T1000 (cell line): ENCODE measurements around the gene MND1.
"Not testable (repeated sequence)": the region's sequence is repeated elsewhere in the genome, so short reads cannot be mapped to it uniquely, and the experiment has no call there.

Experiments
- DNase-seq: peaks from one replicate; lab custom pipeline; 2025; ENCODE audit warnings: mixed read lengths; lab: John Stamatoyannopoulos, UW

The MND1 gene

DNA sequence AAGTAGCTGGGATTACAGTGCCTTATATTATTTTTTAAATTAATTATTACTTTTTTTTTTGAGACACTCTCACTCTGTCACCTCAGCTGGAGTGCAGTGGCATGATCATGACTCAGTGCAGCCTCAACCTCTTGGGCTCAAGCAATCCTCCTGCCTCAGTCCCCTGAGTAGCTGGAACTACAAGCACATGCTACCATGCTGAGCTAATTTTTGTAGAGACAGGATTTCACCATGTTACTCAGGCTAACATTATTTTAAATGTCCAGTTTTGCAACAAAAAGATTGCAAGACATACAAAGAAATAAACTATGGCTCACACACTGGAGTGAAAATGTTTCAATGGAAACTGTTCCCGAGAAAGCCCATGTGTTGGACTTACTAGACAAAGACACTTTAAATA lies 59.2 kb downstream of the MND1 start:
- no peak for DNase-seq

DNA sequence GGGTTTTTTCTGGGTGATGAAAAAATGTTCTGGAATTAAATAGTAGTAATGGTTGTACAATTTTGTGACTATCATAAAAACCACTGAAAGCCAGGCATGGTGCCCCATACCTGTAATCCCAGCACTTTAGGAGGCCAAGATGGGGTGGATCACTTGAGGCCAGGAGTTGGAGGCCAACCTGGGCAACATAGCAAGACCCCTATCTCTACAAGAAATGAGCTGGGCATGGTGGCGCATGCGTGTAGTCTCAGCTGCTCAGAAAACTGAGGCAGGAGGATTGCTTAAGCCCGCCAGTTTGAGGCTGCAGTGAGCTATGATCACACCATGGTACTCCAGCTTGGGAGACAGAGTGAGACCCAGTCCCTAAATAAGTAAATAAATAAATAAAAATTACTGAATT lies 63.4 kb downstream of the MND1 start:
- DNase-seq, result no peak

DNA sequence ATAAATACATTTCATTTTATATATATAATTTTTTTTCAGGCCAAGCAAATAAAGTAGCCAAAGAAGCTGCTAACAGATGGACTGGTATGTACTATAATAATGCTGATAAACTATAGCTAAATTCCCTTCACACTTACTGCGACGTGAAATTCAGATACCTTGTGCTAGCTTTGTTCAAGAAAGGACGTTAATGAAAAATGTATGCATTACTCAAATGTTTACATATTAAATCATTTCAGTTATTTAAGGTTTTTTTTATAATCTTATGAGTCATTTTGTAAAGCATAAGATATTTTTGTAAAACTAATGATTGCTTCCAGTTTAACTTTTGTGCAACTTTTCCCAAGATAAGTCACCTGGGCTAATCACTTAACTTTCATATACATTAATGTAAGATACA lies 64.4 kb downstream of the MND1 start:
- DNase-seq, result no peak

DNA sequence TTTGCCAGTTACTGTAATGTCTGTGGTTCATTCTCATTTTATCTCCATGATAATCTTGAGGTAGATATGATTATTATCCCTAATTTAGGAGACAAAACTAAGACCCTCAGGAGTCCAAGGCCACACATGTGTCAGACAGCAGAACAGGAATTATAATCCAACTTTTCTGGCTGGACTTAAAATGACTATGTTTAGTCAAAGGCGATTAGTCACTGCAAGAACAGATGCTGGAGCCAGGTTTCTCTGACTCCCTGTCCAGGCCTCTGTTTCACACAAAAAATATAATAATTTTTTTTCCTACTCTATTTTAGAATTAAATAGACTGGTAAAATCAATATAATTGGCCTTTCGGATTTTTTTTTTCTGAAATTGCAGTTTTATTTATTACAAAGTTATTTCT lies 64.9 kb downstream of the MND1 start:
- DNase-seq, result no peak

DNA sequence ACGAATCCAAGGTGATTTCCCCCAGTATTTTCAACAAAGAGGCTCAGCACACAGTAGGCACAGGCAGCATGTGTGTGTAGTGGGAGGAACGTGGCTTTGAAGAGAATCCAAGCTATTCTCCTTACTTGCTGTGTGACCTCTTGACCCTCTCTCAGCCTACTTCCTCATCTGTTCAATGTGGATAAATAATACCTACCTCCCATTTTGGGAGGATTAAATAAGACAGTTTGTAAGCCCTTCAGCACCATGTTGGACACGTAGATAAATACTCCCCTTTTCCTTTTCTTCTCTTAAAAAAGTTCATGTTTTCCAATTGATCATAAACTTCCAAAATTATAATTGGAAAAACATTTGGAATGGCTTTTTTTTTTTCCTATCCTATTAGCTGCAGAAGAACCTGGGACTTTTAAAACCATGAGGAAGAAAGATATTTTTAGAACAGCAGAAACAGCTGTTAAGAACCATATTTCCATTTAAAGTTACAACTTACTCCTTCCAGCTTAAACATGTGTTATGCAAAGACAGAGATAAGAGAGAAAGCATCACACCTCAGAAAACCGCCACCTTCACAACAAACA lies 65.5 kb downstream of the MND1 start:
- DNase-seq, result no peak

DNA sequence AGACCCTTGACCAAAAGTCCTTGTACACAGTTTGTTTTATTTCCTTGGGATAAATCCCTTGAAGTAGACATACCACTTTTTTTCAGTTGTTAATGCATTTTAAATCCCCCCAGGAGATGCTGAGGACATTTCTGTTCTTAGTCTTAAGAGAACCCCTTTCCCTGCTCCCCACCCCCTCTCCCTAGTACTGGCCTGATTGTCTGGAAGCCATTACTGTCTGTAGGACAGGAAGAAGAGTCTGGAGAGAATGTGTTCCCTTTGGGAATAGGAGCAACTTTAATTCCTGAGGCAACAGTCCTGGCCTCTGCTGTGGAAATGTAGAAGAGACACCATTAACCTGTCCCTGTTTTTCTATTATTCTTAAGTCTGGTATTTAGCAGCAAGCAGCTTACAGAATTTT lies 69.4 kb downstream of the MND1 start:
- no peak for DNase-seq

DNA sequence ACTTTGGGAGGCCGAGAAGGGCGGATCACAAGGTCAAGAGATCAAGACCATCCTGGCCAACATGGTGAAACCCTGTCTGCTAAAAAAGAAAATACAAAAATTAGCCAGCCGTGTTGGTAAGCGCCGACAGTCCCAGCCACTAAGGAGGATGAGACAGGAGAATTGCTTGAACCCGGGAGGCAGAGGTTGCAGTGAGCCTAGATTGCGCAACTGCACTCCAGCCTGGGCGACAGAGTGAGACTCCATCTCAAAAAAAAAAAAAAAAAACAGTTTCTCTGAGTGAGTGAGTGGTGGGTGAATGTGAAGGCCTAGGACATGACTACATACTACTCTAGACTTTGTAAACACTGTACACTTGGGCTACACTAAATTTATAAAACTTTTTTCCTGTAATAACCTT lies 72.0 kb downstream of the MND1 start:
- DNase-seq, result not testable (repeated sequence)

DNA sequence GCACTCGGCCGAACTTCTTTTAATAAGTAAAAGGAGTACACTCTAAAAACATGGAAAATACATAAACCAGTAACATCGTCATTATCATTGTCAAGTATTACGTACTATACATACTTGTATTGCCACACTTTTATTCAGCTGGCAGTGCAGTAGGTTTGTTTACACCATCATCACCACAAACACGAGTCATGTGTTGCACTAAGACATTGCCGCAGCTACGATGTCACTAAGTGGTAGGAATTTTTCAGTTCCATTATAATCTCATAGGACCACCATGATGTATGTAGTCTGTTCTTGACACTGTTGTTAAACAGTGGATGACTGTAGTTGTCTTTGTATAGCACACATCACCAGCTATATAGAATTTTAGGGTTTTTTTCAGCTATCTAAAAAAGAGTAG lies 73.6 kb downstream of the MND1 start:
- no peak for DNase-seq

DNA sequence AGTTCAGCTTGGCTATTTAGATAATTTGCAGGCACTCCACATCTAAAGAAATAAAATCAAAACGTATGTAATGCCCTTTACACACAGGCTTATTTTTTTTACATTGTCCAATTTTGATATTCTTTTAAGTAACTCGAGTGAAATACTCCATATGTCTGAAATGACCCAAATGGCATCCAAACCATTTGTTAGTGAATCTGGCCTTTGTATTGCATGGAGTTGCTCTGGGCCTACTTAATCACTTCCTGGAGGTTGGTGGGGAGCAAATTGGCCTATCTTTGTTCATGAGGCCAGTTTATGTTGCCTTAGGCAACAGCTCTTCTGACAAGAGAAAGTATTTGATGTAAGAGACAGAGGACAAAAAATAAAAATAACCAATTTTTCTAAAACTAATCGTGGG lies 74.1 kb downstream of the MND1 start:
- DNase-seq, result no peak

DNA sequence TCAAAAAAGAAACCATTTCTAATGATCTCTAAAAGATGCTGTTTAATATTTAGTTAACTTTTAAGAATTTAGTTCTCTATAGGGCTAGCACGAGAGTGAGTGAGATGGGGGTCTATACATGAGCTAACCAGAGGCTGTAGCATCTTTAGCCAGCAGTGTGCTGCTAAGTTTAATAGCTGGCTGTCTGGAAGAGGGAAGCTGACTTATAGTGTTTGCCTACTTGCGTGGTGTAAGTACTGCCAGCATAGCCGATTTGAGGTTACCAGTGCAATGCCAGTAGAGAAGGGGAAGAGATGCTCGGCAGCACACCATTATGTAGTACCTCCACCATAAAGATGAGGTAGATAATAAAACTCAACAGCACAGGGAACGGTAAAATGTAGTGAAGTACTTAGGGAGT lies 74.5 kb downstream of the MND1 start:
- no peak for DNase-seq

DNA sequence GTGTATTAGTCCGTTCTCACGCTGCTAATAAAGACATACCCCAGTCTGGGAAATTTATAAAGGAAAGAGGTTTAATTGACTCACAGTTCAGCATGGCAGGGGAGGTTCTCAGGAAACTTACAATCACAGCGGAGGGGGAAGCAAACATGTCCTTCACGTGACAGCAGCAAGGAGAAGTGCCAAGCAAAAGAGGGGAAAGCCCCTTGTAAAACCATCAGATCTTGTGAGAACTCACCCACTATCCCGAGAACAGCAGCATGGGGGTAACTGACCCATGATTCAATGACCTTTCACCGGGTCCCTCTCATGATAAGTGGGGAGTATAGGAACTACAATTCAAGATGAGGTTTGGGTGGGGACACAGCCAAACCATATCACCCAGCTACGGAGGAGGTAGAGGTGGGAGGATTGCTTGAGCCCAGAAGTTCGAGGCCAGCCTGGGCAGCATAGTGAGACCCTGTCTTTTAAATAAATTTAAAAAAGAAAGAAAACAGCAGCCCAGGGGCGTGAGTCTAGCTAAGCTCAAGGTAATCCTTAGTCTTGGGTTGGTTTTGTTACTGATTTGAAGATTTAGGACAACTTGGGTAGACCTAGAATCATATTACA lies 75.3 kb downstream of the MND1 start:
- no peak for DNase-seq

DNA sequence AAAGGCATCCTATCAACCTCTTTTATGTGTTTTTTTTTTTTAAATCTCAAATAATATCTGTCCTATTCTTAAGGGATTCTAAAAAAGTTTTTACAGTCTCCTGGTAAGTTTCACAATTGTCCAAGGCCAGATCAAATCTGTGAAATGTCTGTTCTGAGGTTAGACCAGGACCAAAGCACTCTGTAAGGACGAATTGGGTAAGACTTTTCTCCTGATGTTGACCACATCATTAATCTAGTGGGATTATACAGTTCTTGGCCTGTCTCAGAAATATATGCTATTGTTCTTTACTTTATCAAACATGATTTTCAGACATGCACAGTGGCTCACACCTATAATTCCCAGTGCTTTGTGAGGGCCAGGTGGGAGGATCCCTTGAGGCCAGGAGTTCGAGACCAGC lies 75.9 kb downstream of the MND1 start:
- no peak for DNase-seq

DNA sequence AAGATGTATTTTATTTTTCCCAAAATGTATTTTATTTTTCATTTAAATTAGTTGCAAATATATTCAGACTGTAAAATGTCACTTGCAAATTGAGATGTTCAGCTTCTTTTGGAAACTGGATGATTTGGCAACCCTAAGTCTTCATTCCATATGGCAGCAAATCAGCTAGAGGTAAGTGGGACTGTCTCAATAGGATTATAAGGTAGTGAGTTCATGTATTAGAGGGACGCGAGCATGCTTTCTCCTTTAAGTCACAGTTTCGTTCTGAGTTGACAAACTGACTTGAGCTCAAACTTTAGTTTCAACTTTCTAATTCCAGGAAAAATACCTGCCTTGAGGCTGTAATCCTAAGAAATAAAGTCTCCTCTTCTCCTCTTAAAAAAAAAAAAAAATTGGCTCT lies 77.5 kb downstream of the MND1 start:
- DNase-seq, result no peak

DNA sequence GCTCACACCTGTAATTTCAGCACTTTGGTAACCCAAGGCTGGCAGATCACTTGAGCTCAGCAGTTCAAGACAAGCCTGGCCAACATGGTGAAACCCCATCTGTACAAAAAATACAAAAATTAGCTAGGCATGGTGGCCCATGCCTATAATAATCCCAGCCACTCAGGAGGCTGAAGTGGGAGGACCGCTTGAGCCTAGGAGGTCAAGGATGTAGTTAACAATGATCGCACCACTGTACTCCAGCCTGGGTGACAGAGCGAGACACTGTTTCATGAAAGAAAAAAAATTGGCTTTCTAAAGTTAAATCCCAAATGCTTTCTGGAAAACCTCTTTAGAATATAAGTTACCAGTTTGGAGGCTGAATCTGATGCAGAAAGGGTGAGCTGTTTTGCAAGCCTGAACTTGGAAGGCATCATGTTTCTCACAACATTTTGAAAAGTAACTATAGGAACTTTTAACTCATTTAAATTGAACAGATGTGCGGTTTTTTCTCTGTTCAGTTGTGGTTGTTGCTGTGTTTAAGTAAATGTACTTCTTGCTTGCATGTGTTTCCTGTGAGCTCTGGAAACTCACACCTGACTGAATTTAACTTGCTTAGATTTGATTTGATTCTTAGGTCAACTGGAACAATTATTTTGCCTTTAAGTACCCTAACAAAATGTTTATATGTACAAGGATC lies 81.9 kb downstream of the MND1 start:
- DNase-seq, result no peak

DNA sequence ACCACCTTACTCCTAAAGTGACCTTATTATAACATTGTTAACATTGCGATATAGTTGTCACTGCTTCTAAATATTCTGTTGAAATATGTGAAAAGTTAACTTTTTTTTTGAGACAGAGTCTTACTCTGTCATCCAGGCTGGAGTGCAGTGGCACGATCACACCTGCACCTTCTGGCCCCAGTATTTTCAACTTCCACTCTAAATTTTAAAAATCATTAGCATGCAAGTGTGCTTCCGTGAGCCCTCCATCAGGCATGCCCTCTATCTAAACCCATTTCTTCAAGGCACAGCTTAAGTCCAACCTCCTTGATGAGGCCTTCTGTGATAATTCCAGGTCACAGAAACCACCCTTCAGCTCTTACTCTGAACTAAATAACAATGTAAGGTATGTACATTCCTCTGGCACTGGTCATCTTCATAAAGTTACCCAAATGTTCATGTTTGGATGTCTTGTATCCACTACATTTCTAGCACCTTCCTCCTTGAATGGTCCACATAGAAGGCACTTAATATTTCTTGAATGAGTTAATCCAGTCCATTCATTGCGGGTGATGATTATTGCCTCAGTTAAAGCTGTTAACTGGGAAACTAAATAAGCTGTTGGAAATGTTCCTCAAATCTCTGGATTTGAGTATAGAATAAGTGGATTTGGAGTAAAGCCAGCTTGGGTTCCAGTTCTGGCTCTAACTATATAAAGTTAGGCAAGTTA lies 83.0 kb downstream of the MND1 start:
- no peak for DNase-seq

DNA sequence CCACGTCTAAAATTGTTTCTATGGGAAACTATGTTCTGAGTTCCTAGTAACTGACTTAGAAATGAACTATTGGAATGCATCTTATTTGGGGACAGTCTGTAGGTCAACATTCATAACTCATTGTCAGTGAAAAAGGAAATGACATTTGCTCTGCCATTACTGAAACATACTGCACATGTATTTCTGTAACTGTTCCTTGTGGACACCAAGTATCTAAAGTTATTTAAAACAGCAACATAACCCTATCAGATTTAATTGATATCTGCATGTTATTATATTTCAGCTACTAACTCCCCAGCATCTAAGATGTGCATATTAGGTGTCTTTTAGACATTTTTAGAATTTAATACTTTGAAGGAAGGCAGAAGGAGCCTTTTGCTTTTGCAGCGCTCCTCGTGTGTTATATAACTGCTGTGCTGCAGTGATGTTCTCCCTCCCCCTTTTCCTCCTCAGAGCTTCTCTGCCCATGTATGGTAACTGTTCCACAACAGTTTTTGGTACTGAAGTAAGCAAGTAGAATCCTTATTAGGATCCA lies 84.5 kb downstream of the MND1 start:
- no peak for DNase-seq

DNA sequence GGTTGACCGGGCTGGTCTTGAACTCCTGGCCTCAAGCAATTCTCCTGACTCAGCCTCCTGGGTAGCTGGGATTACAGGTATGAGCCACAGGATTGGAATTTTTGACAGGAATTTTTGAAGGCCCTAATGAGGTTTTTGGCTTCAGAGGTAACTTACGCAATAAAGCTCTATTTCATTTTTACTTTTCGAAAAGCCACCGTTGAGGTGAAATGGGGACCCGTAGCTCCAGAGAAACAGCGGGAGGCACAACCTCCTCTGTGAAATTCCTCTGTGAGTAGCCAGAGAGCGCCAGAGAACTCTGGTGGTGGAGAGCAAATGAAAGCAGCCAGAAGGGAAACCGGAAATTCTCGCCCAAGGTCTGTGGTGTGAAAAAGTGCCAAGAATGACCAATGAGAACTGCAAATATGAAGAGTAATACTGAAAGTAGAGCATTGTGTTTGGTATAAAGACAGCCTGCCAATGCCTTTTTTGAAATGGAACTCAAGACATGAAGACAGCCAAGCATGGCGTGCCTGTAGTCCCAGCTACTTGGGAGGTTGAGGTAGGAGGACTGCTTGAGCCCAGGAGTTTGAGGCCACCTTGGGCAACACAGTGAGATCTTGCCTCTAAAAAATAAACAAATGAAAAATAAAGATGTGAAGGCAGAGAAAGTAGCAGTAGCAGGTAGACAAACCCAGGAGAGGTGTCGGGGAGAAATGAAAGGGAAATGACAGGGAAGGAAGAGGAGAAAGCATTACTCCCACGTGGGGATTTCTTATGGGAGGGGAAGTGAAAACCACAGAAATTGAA lies 88.7 kb downstream of the MND1 start:
- DNase-seq, result no peak

DNA sequence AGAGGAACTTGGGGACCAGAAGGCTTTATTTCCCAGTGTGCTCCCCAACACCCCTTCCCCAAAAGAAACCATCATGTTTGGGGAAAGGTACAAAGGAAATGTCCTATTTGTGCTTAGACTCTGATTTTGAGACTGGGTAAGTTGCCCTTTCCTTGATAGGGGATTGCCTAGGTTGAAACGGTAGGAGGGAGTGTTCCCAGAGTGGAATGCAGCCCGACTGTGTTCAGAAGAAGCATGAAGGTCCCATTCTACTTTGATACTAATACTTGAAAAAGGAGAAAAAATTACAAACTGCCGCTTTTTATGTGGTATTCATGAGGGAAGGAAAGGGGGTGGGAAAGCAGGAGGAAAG lies 89.2 kb downstream of the MND1 start:
- DNase-seq, result no peak

DNA sequence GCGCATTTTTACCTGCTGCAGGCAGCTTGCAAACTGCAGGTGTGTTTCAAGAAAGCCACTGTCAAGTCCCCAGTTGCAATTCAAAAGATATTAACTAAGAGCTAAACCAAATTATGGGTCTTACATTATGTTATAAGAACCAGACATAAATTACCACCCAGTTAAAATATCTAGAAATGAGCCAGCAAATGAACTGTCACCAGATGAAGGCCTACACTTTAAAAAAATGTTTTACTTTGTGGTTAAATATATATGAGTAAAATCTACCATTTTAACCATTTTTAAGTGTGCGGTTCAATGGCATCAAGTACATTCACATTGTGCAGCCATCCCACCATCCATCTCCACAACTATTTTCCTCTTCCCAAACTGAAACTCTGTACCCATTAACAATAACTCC lies 89.7 kb downstream of the MND1 start:
- no peak for DNase-seq

DNA sequence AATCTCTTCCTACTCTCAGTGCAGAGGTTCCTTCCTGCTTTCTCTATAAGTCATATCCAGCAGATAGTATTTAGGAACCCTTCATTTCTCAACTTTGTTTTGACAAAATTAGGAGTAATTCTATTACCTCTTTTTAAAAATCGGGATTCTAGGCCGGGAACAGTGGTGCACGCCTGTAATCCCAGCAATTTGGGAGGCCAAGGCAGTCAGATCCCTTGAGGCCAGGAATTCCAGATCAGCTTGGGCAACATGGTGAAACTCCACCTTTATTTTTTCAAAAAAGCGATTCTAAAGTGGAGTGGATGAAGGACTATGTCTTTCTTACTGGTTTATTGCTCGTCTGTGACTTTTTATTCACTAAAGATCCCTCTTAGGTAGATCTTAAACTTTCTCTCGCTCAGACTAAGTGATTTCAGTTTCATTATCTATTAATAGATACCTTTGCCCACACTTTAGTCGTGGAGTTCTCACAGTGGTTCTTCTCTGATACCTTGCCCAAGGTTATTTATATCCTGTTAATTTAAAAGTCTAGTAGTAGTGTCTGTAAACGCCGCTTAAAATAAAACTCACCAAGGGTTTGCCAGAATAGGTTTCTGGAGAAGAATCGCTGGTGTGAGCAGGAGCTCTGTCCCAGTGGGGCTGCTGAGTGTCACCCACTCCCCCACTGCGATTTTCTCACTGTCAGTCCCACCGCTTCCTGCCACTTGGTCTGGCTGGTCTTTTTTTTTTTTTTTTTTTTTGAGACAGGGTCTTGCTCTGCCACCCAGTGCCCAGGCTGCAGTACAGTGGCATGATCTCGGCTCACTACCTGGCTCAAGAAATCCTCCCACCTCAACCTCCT lies 94.6 kb downstream of the MND1 start:
- DNase-seq, result no peak

DNA sequence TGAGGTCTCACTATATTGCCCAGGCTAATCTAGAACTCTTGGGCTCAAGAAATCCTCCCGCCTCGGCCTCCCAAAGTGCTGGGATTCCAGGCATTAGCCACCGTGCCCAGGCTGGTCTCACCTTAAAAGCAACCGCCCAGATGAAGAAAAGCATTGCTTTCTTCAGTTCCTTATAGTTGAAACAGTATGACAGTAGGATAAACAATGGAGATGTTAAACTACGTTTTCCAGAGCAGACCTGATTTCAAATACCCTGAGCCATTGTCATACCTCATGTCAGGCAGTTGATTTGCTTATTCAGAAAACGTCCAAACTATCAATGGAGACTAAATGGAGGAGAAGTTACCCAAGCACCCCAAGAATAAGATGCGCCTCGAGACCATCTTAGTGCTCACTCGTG lies 95.3 kb downstream of the MND1 start:
- DNase-seq, result no peak
